Naive B cell (primary cell): ENCODE data around the gene CAMKK1. TPM values are rescaled to one million over a fixed set of nuclear protein-coding genes. Genes with fewer than 3 reads are reported as not detected.

Experiments
- ATAC-seq, 2 donors: fragments of 150-1000 bp; cut with Tn5 transposase; 2 replicates each; pipeline ENCODE4 v1.10.0; 2021; ENCODE audit warnings: low read depth in 2 of 2, mild to moderate bottlenecking in 2 of 2, moderate library complexity in 2 of 2
- DNase-seq: peaks from one replicate; pipeline ENCODE4 v3.0.0; 2022
- H3K27ac Mint-ChIP-seq, 6 donors: one replicate each; pipeline ENCODE4 v1.8.0; 2020 to 2022; ENCODE audit warnings: mild to moderate bottlenecking in 6 of 6, mixed read lengths in 6 of 6, moderate library complexity in 5 of 6, inconsistent platforms in 2 of 6
- H3K27me3 Mint-ChIP-seq, 3 donors: one replicate each; pipeline ENCODE4 v1.8.0; 2021 to 2022; ENCODE audit warnings: mixed read lengths in 3 of 3, mild to moderate bottlenecking in 1 of 3
- H3K36me3 Mint-ChIP-seq, 2 donors: one replicate each; pipeline ENCODE4 v1.8.0; 2020 to 2022; ENCODE audit warnings: mixed read lengths in 2 of 2, inconsistent platforms in 1 of 2, mild to moderate bottlenecking in 1 of 2
- H3K4me1 Mint-ChIP-seq, 3 donors: one replicate each; pipeline ENCODE4 v1.8.0; 2020 to 2022; ENCODE audit warnings: mixed read lengths in 3 of 3, inconsistent platforms in 1 of 3, mild to moderate bottlenecking in 1 of 3, moderate library complexity in 1 of 3
- H3K4me3 Mint-ChIP-seq, 8 donors: one replicate each; pipeline ENCODE4 v1.8.0; 2020 to 2022; ENCODE audit warnings: mild to moderate bottlenecking in 8 of 8, mixed read lengths in 8 of 8, moderate library complexity in 8 of 8, inconsistent platforms in 2 of 8
- H3K9me3 Mint-ChIP-seq, 7 donors: one replicate each; pipeline ENCODE4 v1.8.0; 2020 to 2022; ENCODE audit warnings: mixed read lengths in 7 of 7, mild to moderate bottlenecking in 5 of 7, inconsistent platforms in 2 of 7, moderate library complexity in 1 of 7
- polyA plus RNA-seq, 6 donors: library from polyadenylated mRNA; unstranded; fragments of 300-500 nt; fragmentation: Illumina TruSeq; gene quantifications; one replicate each; pipeline ENCODE4 v1.2.3, GENCODE V29; 2021; ENCODE audit warnings: low read depth in 6 of 6

Gene CAMKK1
- polyA plus RNA-seq, 6 donors from 2014 or later = 0.69 to 1.4 (median 1.1) TPM

- peaks cover 27 to 38% (median 38%) of the 10 kb centered on the region in 3 donors for H3K4me1 Mint-ChIP-seq
- H3K36me3 Mint-ChIP-seq = peaks cover 23 to 33% of the 10 kb centered on the region in 2 donors
- DNase-seq (no peak), ATAC-seq (no peak)
- no peak overlapping the region for H3K27ac Mint-ChIP-seq
- no peak overlapping the region for H3K4me3 Mint-ChIP-seq
- H3K27me3 Mint-ChIP-seq = no peaks in the 10 kb centered on the region
- no peaks in the 10 kb centered on the region for H3K9me3 Mint-ChIP-seq
Measured at GRCh38 chr17:3814361-3814760, 78.5 kb downstream of the CAMKK1 start.

DNA sequence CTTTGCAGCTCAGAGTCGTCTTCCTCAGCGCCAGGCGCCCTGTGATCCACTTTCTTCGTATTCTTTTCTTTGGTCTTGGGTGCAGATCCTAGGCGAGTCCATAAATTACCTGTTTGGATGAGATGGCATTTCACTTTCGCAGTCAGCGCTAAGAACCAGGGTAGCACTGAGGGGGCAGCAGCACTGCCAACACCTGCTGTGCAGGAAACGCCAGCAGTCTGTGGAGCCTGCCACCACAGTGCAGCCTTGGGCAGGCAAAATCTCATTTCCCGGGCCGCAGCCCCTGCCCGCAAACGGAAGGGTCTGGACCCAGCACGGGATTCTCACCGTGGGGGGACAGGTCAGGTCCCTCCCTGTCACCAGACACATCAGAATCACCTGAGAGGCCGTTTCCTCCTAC is 79.7 kb downstream of the CAMKK1 start:
- H3K4me3 Mint-ChIP-seq = peak overlapping the region in 1 of 8 donors; percentile 23
- no peak overlapping the region for H3K27ac Mint-ChIP-seq
- DNase-seq = no peak
- ATAC-seq = no peak
- H3K9me3 Mint-ChIP-seq = no peaks in the 10 kb centered on the region
- peaks cover 21 to 24% of the 10 kb centered on the region in 2 donors for H3K36me3 Mint-ChIP-seq
- peaks cover 20 to 33% (median 28%) of the 10 kb centered on the region in 3 donors for H3K4me1 Mint-ChIP-seq
- H3K27me3 Mint-ChIP-seq = no peaks in the 10 kb centered on the region

DNA sequence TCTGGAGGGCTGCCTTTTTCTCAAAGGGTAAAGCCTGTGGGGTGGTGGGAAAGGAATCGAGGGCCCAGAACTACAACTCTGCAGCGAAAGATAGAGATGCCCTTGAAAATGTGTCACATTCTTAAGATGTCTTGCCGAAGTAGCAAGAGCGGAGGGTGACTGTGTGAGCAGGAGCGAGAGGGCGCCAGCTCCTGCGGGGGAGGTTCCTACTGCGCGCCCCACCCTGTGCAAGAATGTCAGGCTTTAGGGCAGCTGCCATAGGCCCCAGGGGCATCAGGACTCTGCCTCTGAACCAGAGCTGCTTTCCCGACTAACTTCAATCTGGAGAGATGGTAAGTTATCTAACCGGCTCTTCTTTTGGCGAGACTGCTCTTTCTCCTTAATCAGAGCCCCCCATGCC is 80.1 kb downstream of the CAMKK1 start:
- Mint-ChIP-seq H3K4me3 (peak overlapping the region in 1 of 8 donors; percentile 23), H3K36me3 (peaks cover 22% of the 10 kb centered on the region in 2 donors), H3K9me3 (no peaks in the 10 kb centered on the region), H3K27ac (no peak overlapping the region), H3K27me3 (no peaks in the 10 kb centered on the region), H3K4me1 (peaks cover 20 to 34% (median 28%) of the 10 kb centered on the region in 3 donors)
- ATAC-seq (no peak), DNase-seq (no peak)

DNA sequence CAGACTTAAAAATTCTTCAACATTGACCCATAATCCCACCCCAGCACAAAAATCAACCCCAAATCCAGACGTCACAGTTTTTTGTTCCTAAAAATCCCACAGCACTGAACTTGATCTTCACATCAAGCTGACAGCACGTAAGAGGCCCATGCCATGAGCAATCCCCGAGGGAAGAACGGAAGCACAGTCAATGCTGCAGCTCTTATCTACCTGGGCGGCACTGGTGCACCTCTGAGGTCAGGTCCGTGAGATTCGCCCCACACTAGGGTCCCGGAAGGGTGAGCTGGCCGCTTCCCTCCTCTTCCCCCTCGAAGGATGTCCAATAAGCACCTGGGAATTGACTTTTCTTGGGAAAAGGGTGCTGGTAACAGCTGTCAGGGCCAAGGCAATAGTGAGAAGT is 80.6 kb downstream of the CAMKK1 start:
- ATAC-seq (no peak), DNase-seq (no peak)
- Mint-ChIP-seq H3K36me3 (peaks cover 22% of the 10 kb centered on the region in 2 donors), H3K27ac (peak overlapping the region in 1 of 6 donors; percentile 33), H3K4me3 (no peak overlapping the region), H3K9me3 (no peaks in the 10 kb centered on the region), H3K4me1 (peaks cover 20 to 34% (median 28%) of the 10 kb centered on the region in 3 donors), H3K27me3 (no peaks in the 10 kb centered on the region)

Other genes starting within 250 kb of the CAMKK1 start
- 10 to 100 TPM; 37.1 to 56.5 (median 45.1) TPM for gene TAX1BP3, start 224.5 kb downstream of the CAMKK1 start, polyA plus RNA-seq
- gene EMC6, start 224.2 kb downstream of the CAMKK1 start, polyA plus RNA-seq = 10 to 100 TPM; 38.9 to 83.4 (median 55.2) TPM
- gene P2RX5, start 196.9 kb downstream of the CAMKK1 start, polyA plus RNA-seq = 100 to 1,000 TPM; 377 to 864 (median 638) TPM
- gene HASPIN, start 169.2 kb downstream of the CAMKK1 start, polyA plus RNA-seq = 1 to 10 TPM in 1 of 6 donors, under 1 TPM in 5; 0.19 to 2.3 (median 0.74) TPM
- gene ITGAE, start 91.9 kb downstream of the CAMKK1 start, polyA plus RNA-seq = 100 to 1,000 TPM in 5 of 6 donors, 10 to 100 TPM in 1; 93.9 to 177 (median 158) TPM
- 10 to 100 TPM in 5 of 6 donors, 1 to 10 TPM in 1; 9.4 to 34.1 (median 13.2) TPM for gene NCBP3, start 46.8 kb downstream of the CAMKK1 start, polyA plus RNA-seq
- 10 to 100 TPM in 5 of 6 donors, 1 to 10 TPM in 1; 2.3 to 20.2 (median 15.1) TPM for gene P2RX1, start 23.4 kb upstream of the CAMKK1 start, polyA plus RNA-seq
- gene ATP2A3, start 71.4 kb upstream of the CAMKK1 start, polyA plus RNA-seq = 100 to 1,000 TPM in 2 of 6 donors, 10 to 100 TPM in 4; 68.7 to 180 (median 94.2) TPM
- 10 to 100 TPM in 1 of 6 donors, 1 to 10 TPM in 5; 4.2 to 10.6 (median 7.3) TPM for gene ZZEF1, start 250.0 kb upstream of the CAMKK1 start, polyA plus RNA-seq